Activated gamma-delta T cell treated with Interleukin-2 at 50 U/mL for 16 hours (primary cell): Measurements from ENCODE around the gene CCDC127.
"Not testable (repeated sequence)": the region's sequence is repeated elsewhere in the genome, so short reads cannot be mapped to it uniquely, and the experiment has no call there.

ENCODE experiments used
- DNase-seq: peaks from one replicate; pipeline ENCODE4 v3.0.0-alpha.2; 2020

Gene CCDC127

DNA sequence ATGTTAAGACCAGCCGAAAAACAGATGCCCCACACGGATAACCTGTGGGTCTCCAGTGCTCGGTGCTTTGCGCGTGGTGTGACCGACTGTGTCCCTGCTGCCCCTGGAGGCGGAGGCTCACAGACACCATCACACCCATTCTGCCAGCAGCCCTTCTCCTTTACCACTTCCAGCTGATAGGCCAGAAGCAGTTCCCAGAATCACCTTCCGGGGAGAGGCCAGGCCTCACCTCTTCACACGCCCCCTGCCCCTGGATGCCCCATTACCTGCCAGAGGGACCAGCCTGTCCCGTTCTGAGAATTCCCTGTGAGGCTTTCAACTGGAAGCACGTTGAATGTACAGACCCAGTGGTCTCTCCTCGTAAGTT is 48.2 kb downstream of the CCDC127 start:
- no peak for DNase-seq

DNA sequence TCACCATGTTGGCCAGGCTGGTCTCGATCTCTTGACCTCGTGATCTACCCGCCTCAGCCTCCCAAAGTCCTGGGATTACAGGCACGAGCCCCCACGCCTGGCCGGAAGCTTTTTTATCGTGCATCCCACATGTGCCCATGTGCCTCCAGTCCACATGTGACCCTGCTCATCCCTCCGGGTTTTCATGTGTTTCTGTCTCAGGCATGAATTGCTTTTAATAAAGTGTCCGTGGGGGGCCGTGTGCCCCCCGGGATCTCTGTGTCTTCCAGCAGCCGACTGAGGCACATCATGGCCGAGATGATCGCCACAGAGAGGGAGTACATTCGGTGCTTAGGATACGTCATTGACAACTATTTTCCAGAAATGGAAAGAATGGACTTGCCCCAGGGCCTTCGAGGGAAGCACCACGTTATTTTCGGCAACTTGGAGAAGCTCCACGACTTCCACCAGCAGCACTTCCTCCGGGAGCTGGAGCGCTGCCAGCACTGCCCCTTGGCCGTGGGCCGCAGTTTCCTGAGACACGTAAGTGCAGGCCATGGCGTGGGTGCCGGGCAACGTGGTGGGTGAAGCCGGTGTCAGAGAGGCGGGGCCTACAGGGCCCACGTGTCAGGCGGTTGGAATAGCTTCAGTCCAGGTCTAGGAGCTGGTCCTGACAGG is 48.8 kb downstream of the CCDC127 start:
- no peak for DNase-seq

DNA sequence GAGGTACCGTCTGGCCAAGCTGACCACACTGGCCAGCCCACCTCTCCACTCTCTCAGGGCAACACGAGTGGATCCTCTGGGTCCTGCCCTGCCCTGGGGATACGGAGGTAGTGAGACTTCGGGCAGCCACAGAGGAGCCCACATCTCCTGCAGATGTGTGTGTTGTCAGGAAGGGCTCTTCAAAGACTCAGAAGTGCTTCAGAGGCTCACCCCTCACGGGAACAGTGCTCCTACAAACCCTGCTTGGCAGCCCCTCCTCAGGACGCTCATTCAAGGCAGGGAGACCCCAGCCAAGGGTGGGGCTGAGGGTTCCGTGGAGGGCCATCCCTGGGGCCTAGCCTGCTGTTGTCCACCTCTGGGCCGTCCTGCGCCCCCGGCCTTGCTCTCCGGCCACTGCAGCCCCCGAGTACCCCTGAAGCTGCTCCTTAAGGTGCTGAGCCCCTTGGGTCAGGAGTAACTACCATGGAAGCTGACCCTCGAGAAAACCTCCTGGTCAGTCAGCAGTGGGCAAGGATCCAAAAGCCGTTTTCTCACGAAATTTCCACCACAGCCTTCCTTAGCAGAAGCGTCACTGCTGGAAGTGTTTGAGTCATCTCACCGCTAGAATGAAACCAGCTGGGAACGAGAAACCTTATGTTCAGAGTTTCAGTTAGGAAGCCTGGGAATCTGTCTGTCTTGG is 49.8 kb downstream of the CCDC127 start:
- no peak for DNase-seq

DNA sequence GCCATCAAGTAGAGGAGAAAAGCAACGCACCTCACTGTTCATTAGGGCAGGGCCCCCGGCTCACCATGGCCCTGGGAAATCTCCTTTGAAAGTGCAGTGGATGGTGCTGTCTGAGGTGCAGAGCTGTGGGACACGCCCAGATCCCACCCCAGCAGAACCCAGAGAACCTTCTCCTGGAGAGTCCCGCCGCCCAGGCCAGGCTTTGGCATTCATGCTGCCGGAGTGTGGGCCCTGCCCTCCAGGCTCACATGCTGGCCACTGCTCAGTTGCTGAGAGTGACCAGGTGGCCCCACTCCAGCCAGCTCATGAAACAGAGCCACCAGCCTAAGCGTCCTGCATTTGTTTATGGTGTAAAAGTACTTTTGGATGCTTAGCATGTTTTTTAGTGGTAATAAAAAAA is 50.4 kb downstream of the CCDC127 start:
- DNase-seq: no peak

DNA sequence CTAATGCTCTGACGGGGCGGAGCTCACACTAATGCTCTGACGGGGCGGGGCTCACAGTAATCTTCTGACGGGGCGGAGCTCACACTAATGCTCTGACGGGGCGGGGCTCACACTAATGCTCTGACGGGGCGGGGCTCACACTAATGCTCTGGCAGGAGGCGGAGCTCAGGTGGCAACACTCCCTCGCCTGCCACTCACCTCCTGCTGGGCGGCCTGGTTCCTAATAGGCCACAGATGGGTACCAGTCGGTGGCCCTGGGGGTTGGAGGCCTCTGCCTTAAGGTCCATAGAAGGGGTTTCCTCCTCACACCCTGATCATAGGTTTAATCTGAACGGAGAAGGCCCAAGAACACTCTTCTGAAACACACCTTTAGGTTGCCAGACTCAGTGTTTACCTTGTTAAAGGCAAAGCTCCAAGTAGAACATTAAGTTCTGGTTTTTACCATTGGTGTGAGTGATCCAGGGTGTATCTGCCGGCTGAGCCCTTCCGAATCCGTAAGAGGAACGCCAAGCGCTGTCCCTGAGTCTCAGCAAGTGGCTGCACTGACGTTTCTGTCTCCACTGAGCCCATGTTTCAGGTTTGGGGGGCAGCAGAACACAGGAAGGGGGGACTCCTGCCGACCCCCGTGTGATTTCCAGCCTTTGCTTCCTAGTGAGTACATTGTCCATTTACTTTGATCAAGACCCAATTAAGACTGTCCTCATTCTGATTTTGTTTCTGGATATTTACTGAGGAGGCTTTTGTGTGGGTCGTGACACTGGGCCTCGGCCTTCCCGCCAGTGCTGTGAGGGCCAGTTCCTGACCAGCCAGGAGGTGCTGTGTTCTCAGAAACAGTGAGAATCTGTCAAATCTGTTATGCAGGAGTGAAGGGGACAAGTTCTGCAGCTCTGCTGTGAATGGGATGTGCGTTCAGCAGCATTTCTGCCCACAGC is 51.2 kb downstream of the CCDC127 start:
- no peak for DNase-seq

DNA sequence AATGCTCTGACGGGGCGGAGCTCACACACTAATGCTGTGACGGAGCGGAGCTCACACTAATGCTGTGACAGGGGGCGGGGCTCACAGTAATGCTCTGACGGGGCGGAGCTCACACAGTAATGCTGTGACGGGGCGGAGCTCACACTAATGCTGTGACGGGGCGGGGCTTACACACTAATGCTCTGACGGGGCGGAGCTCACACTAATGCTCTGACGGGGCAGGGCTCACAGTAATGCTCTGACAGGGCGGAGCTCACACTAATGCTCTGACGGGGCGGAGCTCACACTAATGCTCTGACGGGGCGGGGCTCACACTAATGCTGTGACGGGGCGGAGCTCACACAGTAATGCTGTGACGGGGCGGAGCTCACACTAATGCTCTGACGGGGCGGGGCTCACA is 53.2 kb downstream of the CCDC127 start:
- not testable (repeated sequence) for DNase-seq

DNA sequence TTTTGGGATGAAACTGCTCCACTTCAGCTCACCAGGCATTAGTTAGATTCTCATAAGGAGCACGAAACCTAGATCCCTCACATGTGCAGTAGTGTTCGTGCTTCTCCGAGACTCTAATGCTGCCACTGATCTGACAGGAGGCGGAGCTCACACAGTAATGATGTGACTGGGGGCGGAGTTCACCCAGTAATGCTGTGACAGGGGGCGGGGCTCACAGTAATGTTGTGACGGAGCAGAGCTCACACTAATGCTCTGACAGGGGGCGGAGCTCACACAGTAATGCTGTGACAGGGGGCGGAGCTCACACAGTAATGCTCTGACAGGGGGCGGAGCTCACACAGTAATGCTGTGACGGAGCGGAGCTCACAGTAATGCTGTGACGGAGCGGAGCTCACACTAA is 53.7 kb downstream of the CCDC127 start:
- DNase-seq: no peak

DNA sequence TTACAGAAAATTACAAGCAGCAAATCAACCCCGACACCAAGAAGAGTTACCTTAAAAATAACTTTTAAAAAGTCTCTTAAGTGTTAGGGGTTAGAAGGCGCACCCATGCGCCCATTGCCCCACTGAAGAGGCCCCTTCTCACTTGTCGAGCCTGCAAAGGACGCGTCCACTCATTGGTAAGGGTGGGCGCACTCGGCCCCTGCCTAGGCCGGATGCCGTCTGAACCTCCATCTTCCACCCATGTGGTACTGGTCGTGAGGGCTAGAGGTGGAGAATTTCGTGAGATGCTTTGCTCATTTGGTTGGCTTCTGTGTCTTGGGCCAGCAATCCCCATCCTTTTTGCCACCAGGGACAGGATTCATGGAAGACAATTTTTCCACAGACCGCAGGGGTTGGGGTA is 54.1 kb downstream of the CCDC127 start:
- DNase-seq: no peak

DNA sequence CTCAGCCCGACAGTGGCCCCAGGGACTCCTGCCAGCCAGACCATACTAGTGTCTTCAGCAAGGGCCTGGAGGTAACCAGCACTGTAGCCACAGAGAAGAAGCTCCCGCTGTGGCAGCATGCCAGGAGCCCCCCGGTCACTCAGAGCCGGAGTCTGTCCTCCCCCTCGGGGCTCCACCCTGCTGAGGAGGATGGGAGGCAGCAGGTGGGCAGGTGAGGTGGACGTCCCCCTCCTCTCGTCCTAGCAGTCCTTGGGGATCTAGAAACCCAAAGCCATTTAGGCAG is 54.7 kb downstream of the CCDC127 start:
- no peak for DNase-seq

DNA sequence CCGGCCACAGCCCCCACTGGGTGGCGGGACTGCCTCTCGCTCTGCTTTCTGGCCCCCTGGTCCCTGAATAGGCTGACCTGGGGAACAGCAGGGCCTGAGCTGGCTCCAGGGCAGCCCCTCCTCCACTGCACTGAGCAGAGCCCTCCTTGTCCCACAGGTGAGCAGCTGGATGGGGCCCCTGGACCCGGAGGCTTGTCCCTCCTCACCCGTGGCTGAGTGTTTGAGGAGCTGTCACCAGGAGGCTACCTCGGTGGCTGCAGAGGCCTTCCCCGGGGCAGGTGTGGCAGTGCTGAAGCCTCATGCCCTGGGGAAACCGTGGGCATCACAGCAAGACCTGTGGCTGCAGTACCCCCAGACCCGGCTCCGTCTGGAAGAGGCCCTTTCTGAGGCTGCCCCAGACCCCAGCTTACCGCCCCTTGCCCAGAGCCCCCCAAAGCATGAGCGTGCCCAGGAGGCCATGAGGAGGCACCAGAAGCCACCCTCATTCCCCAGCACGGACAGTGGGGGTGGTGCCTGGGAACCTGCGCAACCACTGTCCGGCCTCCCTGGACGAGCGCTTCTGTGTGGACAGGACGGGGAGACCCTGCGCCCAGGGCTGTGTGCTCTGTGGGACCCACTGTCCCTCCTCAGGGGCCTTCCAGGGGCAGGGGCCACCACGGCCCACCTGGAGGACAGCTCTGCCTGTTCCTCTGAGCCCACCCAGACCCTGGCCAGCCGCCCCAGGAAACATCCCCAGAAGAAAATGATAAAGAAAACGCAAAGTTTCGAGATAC is 55.2 kb downstream of the CCDC127 start:
- DNase-seq: no peak

DNA sequence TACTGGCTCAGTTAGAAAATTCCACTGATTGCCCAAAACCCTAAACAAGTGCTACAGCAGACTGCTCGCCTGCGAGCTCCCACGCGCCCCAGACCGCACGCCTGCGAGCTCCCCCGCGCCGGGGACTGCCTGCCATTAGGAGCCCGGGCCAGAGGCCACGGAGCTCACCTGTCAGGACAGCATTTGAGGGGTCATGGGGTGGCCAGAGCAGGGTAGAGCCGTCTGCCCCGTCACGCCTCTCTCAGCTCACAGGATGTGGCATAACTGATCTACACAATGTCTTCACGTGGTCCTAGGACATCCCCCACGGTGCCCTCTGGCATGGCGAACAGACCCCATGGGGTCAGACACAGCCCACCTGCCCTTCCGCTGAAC is 55.8 kb downstream of the CCDC127 start:
- no peak for DNase-seq

DNA sequence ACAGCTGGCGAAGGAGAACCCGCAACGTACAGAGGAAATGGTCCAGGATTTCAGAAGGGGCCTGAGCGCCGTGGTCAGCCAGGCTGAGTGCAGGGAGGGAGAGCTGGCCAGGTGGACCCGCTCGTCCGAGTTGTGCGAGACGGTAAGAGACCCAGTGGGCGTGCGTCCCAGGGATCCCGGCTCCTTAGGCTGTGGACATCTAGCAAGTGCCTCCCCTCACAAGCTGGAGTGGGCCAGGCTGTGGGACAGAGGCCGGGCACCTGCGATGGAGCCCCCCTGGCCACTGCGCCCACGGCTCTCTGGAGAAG is 56.2 kb downstream of the CCDC127 start:
- no peak for DNase-seq

DNA sequence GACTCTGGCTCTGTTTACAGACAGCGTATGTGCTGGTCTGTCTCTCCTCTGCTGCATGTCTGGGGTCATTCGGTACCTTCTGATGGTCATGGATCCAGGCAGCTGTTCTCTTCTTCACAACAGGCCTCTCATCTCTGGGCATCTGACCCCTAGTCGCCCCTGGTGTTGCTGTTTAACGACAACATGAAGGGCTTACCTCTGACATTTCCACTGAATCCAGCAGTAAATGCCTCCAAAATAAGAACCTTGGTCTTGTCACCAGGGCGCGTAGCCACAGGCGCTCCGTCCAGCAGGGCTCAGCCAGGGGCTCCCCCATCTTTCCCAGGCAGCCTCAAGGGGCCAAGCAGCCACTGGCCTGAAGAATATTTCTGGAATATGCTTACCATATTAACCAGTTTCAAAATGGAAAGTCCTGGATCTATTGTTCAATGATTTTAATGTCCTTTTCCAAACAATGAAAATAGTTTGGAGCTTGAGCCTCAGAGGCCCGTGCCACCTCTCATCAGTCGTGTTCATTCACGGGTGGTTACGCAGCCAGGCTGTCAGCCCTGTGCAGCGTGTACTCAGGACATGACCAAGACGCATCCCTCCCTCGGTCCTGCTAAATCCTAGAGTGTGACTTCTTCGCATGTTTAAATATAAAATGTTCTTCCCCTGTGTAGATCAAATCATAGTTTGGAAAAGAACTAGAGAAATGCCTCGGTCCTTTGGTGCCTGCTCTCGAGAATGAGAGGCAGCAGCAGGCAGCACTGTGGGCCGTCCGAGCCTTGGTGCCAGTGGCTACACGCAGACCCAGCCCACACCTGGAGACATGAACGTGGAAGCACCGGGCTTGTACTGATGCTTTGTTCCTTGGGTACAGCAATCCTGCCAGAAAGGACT is 56.8 kb downstream of the CCDC127 start:
- DNase-seq: no peak

DNA sequence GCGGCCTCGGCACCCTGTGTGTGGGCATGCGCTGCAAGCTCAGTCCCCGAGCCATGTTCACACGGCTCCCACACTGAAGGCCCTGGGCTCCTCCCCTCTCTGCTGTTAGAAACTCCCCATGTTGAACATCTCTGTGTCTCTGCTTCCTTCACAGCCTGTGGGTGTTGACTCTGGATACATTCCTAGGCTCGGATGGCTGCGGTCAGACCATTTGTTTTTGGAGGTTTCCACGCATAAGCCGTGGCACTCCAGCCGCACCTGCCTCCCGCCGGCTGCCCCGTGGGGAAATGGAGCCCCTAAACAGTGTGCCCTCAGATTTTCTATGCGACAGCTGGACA is 57.8 kb downstream of the CCDC127 start:
- no peak for DNase-seq

DNA sequence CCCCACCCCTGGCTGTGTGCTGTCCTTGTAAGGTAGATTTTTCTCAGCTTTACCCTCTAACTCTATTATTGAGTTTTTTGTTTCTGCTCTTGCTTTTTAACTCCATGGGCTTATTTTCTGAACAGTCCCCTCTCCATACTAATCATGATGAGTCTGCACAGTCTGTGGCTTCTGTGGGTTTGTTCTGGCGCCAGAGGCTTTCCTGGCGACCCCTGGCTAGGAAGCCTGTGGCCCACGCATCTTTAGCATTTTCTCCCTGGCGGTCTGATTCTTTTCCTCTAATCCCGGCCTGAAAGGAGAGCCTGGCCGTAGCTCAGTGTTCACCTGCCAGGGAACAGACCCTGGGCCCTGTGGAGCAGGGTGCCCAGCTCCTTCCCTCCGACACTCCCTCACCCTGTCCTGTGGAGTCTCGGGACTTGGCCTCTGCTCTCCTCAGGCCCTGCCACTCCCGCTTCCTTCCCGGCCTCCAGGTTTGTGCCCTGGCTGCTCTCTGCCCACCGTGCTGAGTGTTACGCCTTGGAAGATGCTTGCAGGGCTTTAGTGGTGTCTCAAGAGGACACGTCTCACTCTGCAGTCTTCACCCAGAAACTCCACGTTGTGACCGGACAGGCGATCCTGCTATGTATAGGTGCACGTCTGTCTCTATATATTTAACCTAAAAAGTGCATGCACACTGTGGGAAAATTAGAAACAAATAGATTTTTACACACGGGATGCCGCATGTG is 58.3 kb downstream of the CCDC127 start:
- DNase-seq: no peak

DNA sequence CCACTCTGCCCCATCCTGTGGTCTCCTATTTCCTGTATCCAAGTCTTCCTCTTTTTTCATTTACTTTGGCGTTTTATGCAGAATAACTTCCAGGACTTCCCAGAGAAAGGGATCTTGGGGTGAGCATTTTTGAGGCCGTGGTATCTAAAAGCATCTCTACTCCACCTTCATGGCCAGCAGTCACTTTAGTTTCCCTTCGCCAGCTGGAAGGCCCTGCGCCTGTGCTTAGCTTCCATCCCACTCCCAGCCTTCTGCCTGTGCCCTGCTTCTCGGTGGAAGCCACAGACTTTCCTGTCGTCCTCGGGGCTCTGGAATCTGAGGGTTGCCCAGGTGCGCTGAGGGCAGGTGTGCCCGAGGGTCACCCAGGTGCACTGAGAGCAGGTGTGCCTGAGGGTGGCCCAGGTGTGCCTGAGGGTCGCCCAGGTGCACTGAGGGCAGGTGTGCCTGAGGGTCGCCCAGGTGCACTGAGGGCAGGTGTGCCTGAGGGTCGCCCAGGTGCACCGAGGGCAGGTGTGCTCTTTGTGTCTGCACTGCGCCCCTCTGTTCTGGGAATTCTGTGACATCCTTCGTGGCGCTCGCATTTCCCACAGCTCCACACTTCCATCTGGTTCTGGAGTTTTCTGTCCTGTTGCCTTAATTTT is 59.0 kb downstream of the CCDC127 start:
- DNase-seq: no peak

DNA sequence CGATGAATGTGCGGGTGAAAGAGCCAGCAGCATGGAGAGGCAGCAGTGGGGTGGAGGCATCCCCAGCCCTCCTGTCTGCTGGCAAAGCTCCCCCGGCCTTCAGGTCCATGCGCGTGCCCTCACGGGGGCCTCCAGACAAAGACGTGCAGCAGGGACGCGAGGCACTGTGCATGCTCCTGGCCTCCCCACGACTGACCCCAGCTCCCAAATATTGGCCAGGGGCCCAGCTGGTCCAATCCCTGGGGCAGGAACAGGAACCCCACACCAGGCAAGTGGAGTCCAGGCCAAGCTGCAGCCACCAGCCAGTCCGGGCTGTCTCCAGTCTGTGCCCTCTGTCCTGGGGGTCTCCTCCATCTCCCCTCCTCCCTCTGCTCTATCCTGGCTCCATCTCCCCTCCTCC is 60.2 kb downstream of the CCDC127 start:
- DNase-seq: no peak

DNA sequence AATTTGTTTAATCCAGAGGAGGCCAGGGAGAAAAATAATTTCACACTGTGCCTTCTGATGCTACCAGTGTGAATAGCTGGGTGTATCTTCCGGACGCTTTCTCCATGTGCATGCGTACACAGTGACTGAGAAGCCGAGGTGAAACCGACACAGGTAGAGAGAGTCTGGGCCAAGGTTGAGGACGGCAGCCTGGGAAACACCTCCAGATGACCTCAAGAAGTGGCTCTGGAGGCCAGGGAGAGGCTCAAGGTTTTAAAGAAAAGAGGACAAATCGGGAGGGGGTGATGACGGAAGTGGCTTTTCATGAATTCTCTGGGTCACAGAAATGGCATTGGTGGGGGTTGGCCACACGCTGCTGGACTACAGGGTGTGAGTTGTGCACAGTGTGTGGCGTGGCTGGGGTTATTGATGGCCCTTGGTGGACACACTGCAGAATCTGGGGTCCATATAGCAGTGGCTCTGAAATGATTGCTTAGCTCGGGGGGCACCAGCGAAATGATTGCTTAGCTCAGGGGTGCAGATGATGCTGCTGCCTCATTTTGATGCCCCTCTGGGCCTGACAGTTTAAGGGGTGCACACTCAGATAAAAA is 60.7 kb downstream of the CCDC127 start:
- DNase-seq: no peak

DNA sequence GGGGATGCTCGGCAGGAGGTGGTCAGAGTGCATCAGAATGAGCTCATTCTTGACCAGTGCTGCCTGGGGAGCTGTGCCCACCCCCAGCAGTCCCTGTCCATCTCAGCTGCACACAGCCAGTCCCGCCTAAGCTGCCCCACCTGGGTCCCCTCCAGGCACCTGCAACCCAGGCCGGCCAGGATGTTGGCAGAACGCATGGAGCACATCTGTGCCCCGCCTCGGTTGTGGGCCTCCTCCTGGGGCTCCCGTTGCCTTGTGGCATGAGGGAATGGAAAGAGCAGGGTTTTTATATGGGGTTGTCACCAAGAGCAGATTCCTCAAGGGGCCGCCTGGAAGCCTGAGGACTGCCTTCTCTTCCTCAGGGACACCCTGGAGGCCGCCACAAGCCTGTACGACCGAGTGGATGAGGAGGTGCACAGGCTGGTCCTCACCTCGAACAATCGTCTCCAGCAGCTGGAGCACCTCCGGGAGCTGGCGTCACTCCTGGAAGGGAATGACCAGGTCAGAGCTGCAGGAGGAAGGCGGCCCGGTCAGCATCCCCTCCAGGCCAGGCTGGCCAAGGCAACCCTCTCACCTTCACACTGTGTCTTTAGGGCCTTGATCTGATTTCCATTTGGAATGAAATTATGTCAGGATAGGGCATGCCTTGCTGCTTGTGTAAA is 61.4 kb downstream of the CCDC127 start:
- DNase-seq: no peak

DNA sequence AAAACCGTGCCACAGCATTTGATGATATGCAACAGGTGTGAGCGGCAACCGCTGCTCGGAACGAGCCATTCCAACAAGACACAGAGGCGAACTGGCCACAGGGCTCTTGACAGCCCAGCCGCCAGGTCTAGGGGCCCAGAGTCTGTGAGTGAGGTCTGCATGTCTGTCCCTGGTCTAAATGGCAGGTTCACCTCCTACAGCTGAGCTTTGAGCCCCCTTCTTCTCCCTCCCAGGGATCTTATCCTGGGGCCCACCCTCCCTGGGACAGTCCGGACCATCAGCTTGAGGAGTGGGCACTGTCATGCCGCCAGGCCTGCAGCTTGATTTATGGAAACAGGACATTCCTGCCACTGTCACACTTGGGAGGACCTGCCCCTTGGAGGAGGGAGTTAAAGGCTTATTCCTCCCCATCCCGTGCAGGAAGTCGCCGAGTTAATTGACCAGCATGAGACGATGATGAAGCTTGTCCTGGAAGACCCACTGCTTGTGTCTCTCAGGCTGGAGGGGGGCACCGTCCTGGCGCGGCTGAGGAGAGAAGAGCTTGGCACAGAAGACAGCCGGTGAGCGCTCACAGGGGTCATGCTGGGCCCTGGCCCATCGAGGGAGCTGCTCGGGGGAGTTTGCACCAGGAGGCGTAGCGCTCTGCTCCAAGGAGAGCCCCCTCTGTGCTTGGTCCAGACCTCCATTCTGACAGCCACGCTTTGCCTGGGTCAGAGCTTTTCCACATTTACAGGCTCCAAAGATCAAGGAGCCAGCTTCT is 62.1 kb downstream of the CCDC127 start:
- no peak for DNase-seq
